HepG2 (cell line): Measurements from ENCODE around the gene FAM216A. TPM values are rescaled to one million over a fixed set of nuclear protein-coding genes. Genes with fewer than 3 reads are reported as not detected.

Experiments used
- ASH2L ChIP-seq: fragments of 300-600, 200-600 bp; sonication (generic); IDR thresholded peaks from 2 replicates; pipeline ENCODE4 v1.7.0; 2017; ENCODE audit warnings: low read depth, mild to moderate bottlenecking, moderate library complexity, mixed read lengths, low read length; ENCODE audit not compliant: insufficient read length
- JUND ChIP-seq: sonication (generic); formaldehyde crosslinking; IDR thresholded peaks from 2 replicates; pipeline ENCODE4 v1.8.0; 2022; ENCODE audit warnings: mild to moderate bottlenecking, missing genetic modification reagents
- MXD3 ChIP-seq: IDR thresholded peaks from 2 replicates; pipeline ENCODE4 v1.6.1; 2016; ENCODE audit warnings: mild to moderate bottlenecking, missing biosample characterization, missing genetic modification reagents
- STAT5B ChIP-seq: sonication (generic); formaldehyde crosslinking; IDR thresholded peaks from 2 replicates; pipeline ENCODE4 v1.4.0; 2020; ENCODE audit warnings: missing genetic modification reagents
- TOPORS ChIP-seq: sonication (generic); formaldehyde crosslinking; IDR thresholded peaks from 2 replicates; pipeline ENCODE4 v1.8.0; 2023; ENCODE audit warnings: mild to moderate bottlenecking, missing genetic modification reagents
- YEATS4 ChIP-seq: sonication (generic); formaldehyde crosslinking; IDR thresholded peaks from 2 replicates; pipeline ENCODE4 v1.4.0; 2020; ENCODE audit warnings: missing genetic modification reagents, borderline replicate concordance
- ZFX ChIP-seq: sonication (generic); formaldehyde crosslinking; IDR thresholded peaks from 2 replicates; pipeline ENCODE4 v1.4.0; 2020; ENCODE audit warnings: mild to moderate bottlenecking, low read depth, missing genetic modification reagents, moderate library complexity
- ZMYM3 ChIP-seq: sonication (generic); formaldehyde crosslinking; IDR thresholded peaks from 2 replicates; pipeline ENCODE4 v1.5.1; 2020; ENCODE audit warnings: mild to moderate bottlenecking, missing genetic modification reagents
- ZNF589 ChIP-seq: sonication (generic); formaldehyde crosslinking; conservative IDR thresholded peaks from 2 replicates; pipeline ENCODE4 v1.8.0; 2022; ENCODE audit warnings: mild to moderate bottlenecking, moderate library complexity, missing genetic modification reagents
- ZNF644 ChIP-seq: IDR thresholded peaks from 2 replicates; pipeline ENCODE4 v1.6.1; 2016; ENCODE audit warnings: low read depth
- polyA plus RNA-seq, 8 experiments: library from polyadenylated mRNA; depleted of rRNA in 3 of 8; stranded (reverse) in 7 of 8; unstranded in 1 of 8; fragments of >200 nt; fragmentation: Illumina TruSeq in 4 of 8; extraction: Trizol in 4 of 8; gene quantifications; 2 replicates each; pipeline versions ENCODE4 v1.2.1 to v1.2.3, GENCODE V29; 2011 to 2016; ENCODE audit warnings: low read depth in 4 of 8, missing spikeins in 1 of 8, mixed read lengths in 1 of 8; ENCODE audit not compliant: insufficient read depth in 1 of 8
- total RNA-seq, 5 experiments: library from RNA; depleted of rRNA; stranded (reverse); fragments of >200 nt; fragmentation: Illumina TruSeq; extraction: Trizol; gene quantifications; 2 replicates each; pipeline ENCODE4 v1.2.3, GENCODE V29; 2016; ENCODE audit warnings: low read depth in 1 of 5
- TF ChIP-seq, protein P1 (sequence below): IDR thresholded peaks from 2 replicates; pipeline ENCODE4 v1.6.1; 2016; ENCODE audit warnings: low read depth
- TF ChIP-seq, protein P2 (sequence below): sonication (generic); formaldehyde crosslinking; IDR thresholded peaks from 2 replicates; pipeline ENCODE4 v1.8.1; 2022; ENCODE audit warnings: mild to moderate bottlenecking, missing genetic modification reagents
- TF ChIP-seq, protein P3 (sequence below): IDR thresholded peaks from 2 replicates; pipeline ENCODE4 v1.6.1; 2016; ENCODE audit warnings: mild to moderate bottlenecking
- TF ChIP-seq, protein P4 (sequence below): sonication (generic); formaldehyde crosslinking; IDR thresholded peaks from 2 replicates; pipeline ENCODE4 v1.5.1; 2020; ENCODE audit warnings: missing genetic modification reagents, mild to moderate bottlenecking, borderline replicate concordance
- TF ChIP-seq, protein P5 (sequence below), 2 experiments: sonication (generic) in 1 of 2; formaldehyde crosslinking in 1 of 2; IDR thresholded peaks; 2 replicates each; pipeline versions ENCODE4 v1.4.0 to v1.6.1; 2016 to 2020; ENCODE audit warnings: borderline replicate concordance in 1 of 2, low read depth in 1 of 2, mild to moderate bottlenecking in 1 of 2, missing genetic modification reagents in 1 of 2

The FAM216A gene
- total and polyA plus RNA-seq, 2 of the 13 experiments (the other 11 are each of a cell fraction or from before 2014, with no cell fraction given) = 20.3 to 31.2 TPM

DNA sequence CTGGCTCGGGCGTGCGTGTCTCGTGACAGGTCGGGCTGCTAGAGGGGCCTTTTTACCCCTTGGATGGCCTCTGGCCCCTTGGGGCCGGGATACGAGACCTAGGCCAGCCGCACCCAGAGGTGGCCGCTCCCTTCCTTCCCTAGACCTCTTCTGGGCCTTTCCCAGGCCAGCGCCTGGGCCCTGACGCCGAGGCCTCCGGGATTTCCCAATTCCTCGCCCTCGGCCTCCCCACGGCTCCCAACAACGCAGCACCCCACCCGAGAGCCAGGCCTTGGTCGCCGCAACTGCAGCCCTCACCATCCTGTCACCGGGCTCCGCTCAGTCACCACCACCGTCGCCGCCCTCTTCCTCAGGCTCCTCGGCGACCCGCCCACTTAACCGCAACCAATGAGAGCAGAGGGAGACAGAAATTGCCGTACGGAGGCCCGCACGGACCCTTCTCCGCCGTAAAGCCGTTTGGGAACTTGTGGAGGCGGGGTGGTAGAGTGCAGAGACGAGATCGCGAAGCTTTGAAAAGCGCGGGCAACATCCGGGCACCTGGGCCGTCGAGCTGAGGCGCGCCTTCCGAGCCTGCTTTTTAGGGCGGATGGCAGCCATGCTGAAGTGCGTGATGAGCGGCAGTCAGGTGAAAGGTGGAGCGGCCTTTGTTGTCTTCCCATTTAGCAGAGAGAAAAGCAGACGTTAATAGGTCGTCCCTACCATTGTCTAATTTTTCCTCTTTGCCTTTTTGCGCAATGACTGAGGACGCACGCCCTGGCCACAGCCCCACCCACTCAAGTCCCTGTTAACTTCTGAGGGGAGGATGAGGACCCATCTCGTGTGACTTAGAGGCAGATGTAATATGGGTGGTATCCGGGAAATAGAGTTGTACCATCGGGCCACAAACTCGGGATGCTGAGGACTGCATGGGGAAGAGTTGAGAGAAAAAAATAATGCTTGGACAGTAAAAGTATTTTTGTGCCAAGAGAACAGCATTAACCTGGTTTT lies 33.4 kb downstream of the FAM216A start, which contains the start of the genes RAD9B and VPS29 (continued):
- TF ChIP-seq, protein P1, sequence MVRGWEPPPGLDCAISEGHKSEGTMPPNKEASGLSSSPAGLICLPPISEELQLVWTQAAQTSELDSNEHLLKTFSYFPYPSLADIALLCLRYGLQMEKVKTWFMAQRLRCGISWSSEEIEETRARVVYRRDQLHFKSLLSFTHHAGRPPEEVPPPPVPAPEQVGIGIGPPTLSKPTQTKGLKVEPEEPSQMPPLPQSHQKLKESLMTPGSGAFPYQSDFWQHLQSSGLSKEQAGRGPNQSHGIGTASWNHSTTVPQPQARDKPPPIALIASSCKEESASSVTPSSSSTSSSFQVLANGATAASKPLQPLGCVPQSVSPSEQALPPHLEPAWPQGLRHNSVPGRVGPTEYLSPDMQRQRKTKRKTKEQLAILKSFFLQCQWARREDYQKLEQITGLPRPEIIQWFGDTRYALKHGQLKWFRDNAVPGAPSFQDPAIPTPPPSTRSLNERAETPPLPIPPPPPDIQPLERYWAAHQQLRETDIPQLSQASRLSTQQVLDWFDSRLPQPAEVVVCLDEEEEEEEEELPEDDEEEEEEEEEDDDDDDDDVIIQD (CRISPR knock-in tag) = peak; percentile 95
- 0 out of 2 replicates have a peak, but pooled peaks have one; percentile 85 for TF ChIP-seq ZNF589 (CRISPR knock-in tag)
- TF ChIP-seq, protein P2, sequence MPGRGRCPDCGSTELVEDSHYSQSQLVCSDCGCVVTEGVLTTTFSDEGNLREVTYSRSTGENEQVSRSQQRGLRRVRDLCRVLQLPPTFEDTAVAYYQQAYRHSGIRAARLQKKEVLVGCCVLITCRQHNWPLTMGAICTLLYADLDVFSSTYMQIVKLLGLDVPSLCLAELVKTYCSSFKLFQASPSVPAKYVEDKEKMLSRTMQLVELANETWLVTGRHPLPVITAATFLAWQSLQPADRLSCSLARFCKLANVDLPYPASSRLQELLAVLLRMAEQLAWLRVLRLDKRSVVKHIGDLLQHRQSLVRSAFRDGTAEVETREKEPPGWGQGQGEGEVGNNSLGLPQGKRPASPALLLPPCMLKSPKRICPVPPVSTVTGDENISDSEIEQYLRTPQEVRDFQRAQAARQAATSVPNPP (CRISPR knock-in tag) = peak; percentile 99
- TF ChIP-seq YEATS4 (CRISPR knock-in tag) = peak; percentile 91
- peak; percentile 97 for TF ChIP-seq TOPORS (CRISPR knock-in tag)
- 0 out of 2 replicates have a peak, but pooled peaks have one; percentile 51 for TF ChIP-seq STAT5B (CRISPR knock-in tag)
- TF ChIP-seq MXD3 (CRISPR knock-in tag) = peak; percentile 93; the same call in 1 of the 2 replicates
- TF ChIP-seq ASH2L = peak; percentile 87
- no peak; the same call in 1 of the 2 replicates for TF ChIP-seq ZNF644 (CRISPR knock-in tag)
- TF ChIP-seq ZMYM3 (CRISPR knock-in tag) = peak; percentile 88
- TF ChIP-seq, protein P3, sequence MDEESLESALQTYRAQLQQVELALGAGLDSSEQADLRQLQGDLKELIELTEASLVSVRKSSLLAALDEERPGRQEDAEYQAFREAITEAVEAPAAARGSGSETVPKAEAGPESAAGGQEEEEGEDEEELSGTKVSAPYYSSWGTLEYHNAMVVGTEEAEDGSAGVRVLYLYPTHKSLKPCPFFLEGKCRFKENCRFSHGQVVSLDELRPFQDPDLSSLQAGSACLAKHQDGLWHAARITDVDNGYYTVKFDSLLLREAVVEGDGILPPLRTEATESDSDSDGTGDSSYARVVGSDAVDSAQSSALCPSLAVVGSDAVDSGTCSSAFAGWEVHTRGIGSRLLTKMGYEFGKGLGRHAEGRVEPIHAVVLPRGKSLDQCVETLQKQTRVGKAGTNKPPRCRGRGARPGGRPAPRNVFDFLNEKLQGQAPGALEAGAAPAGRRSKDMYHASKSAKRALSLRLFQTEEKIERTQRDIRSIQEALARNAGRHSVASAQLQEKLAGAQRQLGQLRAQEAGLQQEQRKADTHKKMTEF (CRISPR knock-in tag) = peak; percentile 92
- TF ChIP-seq JUND (CRISPR knock-in tag) = no peak
- TF ChIP-seq, protein P4, sequence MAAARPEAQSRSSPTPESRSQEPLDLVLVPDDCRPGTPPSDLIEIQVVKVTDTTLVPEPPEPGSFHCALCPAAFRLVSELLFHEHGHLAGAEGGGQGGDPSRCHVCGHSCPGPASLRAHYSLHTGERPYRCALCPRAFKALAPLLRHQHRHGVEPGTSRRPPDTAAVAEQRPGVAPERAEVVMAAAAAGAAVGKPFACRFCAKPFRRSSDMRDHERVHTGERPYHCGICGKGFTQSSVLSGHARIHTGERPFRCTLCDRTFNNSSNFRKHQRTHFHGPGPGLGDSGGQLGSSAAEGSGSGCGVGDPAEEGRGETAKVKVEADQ (CRISPR knock-in tag) = peak; percentile 93; the same call in 1 of the 2 replicates
- TF ChIP-seq ZFX = peak; percentile 99
- TF ChIP-seq, protein P5, sequence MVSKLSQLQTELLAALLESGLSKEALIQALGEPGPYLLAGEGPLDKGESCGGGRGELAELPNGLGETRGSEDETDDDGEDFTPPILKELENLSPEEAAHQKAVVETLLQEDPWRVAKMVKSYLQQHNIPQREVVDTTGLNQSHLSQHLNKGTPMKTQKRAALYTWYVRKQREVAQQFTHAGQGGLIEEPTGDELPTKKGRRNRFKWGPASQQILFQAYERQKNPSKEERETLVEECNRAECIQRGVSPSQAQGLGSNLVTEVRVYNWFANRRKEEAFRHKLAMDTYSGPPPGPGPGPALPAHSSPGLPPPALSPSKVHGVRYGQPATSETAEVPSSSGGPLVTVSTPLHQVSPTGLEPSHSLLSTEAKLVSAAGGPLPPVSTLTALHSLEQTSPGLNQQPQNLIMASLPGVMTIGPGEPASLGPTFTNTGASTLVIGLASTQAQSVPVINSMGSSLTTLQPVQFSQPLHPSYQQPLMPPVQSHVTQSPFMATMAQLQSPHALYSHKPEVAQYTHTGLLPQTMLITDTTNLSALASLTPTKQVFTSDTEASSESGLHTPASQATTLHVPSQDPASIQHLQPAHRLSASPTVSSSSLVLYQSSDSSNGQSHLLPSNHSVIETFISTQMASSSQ (IDR thresholded peaks at IDR 0.05; ENCODE audit: low read depth) = no peak
- TF ChIP-seq, protein P5 (CRISPR knock-in tag; IDR thresholded peaks at IDR 0.05; ENCODE audit: borderline replicate concordance) = peak; percentile 73; the same call in 1 of the 2 replicates
